IPS DF 6.9 (cell line): ENCODE results near the gene SPAG16.
"Not testable (repeated sequence)": the region's sequence is repeated elsewhere in the genome, so short reads cannot be mapped to it uniquely, and the experiment has no call there.

Experiments
- DNase-seq: peaks from one replicate; pipeline ENCODE4 v3.0.0-alpha.2; 2013; ENCODE audit warnings: low read depth, low spot score
- H3K27ac ChIP-seq: one replicate; pipeline ENCODE4 v1.5.1; 2013; ENCODE audit warnings: low read length, control low read depth
- H3K27me3 ChIP-seq: 2 replicates; pipeline ENCODE4 v1.6.1; 2013; ENCODE audit warnings: mild to moderate bottlenecking, low read length; ENCODE audit not compliant: control insufficient read depth, insufficient read depth
- H3K36me3 ChIP-seq: 2 replicates; pipeline ENCODE4 v1.6.1; 2013; ENCODE audit warnings: low read length; ENCODE audit not compliant: control insufficient read depth, insufficient read depth
- H3K4me1 ChIP-seq: 2 replicates; pipeline ENCODE4 v1.6.1; 2013; ENCODE audit warnings: low read length; ENCODE audit not compliant: control insufficient read depth, insufficient read depth
- H3K4me3 ChIP-seq: 2 replicates; pipeline ENCODE4 v1.5.1; 2013; ENCODE audit warnings: mild to moderate bottlenecking, low read length
- H3K9me3 ChIP-seq: 2 replicates; pipeline ENCODE4 v1.6.1; 2013; ENCODE audit warnings: low read length, inconsistent platforms; ENCODE audit not compliant: control insufficient read depth, insufficient read depth
- WGBS: extraction: QIAGEN DNeasy Blood & Tissue Kit; methylation state at CpG from one replicate; pipeline ENCODE4 v1.1.7; 2013; ENCODE audit warnings: mixed read lengths, missing lambda C conversion rate; ENCODE audit not compliant: insufficient read length, insufficient coverage; 5-methylcytosine and 5-hydroxymethylcytosine counted together

Gene SPAG16

GRCh38 chr2:213266421-213266820 lies 17.8 kb upstream of the SPAG16 start:
- Histone ChIP-seq H3K36me3 (no peaks in the 10 kb centered on the region), H3K4me3 (no peak overlapping the region), H3K27ac (no peak overlapping the region), H3K27me3 (no peaks in the 10 kb centered on the region), H3K4me1 (no peaks in the 10 kb centered on the region), H3K9me3 (no peaks in the 10 kb centered on the region)
- DNase-seq: no peak
- no CpG with 5 or more reads among the region's 2 CpGs for WGBS

DNA sequence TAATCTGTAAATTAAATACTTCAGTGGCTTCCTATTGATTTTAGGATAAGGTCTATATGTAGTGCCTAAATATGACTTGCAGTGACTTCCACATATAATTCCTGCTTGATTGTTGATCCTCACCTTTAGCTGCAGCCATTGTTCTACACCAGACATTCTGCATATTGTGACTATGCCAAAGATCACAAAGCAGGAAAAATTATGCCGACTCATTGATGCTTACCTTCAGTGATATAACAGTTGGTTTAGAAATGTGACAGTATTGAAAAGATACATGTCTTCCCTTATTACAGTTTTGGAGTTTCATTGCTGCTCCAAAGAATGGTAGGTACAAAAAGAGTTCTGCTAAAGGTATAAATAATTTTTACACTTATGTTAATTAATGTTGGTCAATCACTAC lies 12.3 kb upstream of the SPAG16 start:
- Histone ChIP-seq H3K27ac (no peak overlapping the region), H3K27me3 (no peaks in the 10 kb centered on the region), H3K4me3 (no peak overlapping the region), H3K4me1 (no peaks in the 10 kb centered on the region), H3K9me3 (no peaks in the 10 kb centered on the region), H3K36me3 (no peaks in the 10 kb centered on the region)
- WGBS: no CpG with 5 or more reads among the region's 1 CpG
- DNase-seq: no peak

- no peak overlapping the region for H3K27ac ChIP-seq
- no peak for DNase-seq
- H3K27me3 ChIP-seq: no peaks in the 10 kb centered on the region
- no peak overlapping the region for H3K4me3 ChIP-seq
- no CpG with 5 or more reads among the region's 1 CpG for WGBS
- no peaks in the 10 kb centered on the region for H3K4me1 ChIP-seq
- H3K36me3 ChIP-seq: no peaks in the 10 kb centered on the region
- H3K9me3 ChIP-seq: no peaks in the 10 kb centered on the region
Measured at GRCh38 chr2:213274143-213274542, 10.1 kb upstream of the SPAG16 start.

DNA sequence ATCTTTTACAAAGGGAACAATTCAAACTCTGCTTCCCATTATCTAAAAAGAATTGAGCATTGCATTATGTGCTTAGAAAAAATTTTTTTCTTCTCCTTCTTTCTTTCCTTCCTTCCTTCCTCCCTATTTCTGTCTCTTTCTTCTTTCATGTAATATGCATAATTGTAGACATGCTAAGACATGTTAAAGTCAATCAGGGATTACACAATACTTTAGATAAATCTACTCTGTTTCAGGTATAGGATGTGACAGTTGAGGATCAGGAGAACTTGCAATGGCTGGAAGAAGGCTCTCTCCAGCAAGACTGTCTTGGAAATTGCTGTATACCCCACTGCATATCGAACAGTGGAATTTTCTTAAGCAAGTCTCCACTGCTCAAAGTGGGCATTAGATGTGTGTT lies 9.0 kb upstream of the SPAG16 start:
- no peaks in the 10 kb centered on the region for H3K4me1 ChIP-seq
- DNase-seq: no peak
- no peaks in the 10 kb centered on the region for H3K36me3 ChIP-seq
- H3K9me3 ChIP-seq: no peaks in the 10 kb centered on the region
- H3K4me3 ChIP-seq: no peak overlapping the region
- H3K27ac ChIP-seq: no peak overlapping the region
- no CpG with 5 or more reads among the region's 1 CpG for WGBS
- no peaks in the 10 kb centered on the region for H3K27me3 ChIP-seq

GRCh38 chr2:213277134-213277533 lies 7.1 kb upstream of the SPAG16 start:
- WGBS: no CpG with 5 or more reads among the region's 2 CpGs
- not testable (repeated sequence) for H3K36me3 ChIP-seq, H3K9me3 ChIP-seq, H3K27me3 ChIP-seq, H3K4me3 ChIP-seq, DNase-seq, H3K27ac ChIP-seq, H3K4me1 ChIP-seq

GRCh38 chr2:213279116-213279620 lies 5.1 kb upstream of the SPAG16 start:
- no peaks in the 10 kb centered on the region for H3K27me3 ChIP-seq
- DNase-seq: no peak
- no CpG with 5 or more reads among the region's 1 CpG for WGBS
- no peaks in the 10 kb centered on the region for H3K4me1 ChIP-seq
- H3K4me3 ChIP-seq: no peak overlapping the region
- H3K36me3 ChIP-seq: no peaks in the 10 kb centered on the region
- H3K9me3 ChIP-seq: no peaks in the 10 kb centered on the region
- H3K27ac ChIP-seq: no peak overlapping the region

DNA sequence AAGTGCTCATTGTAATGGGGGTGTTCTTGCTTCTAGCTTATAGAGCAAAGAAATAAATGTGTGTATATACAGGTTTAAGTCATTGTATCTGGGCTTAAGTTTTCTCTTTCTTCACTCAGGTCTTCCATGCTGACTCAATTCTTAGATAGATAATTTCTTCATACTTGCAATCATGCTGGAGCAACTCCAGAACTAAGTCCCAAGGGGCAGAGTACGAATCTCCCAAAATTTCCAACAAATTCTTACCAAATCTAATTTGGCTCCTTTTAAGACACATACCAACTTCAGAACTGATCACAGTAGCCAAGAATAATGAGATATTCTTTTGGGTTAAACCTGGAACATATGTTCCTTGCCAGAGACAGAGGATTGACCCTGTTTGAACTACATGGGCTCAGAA lies 4.3 kb upstream of the SPAG16 start:
- H3K36me3 ChIP-seq: no peaks in the 10 kb centered on the region
- no peaks in the 10 kb centered on the region for H3K27me3 ChIP-seq
- H3K27ac ChIP-seq: no peak overlapping the region
- no peaks in the 10 kb centered on the region for H3K9me3 ChIP-seq
- no peak overlapping the region for H3K4me3 ChIP-seq
- WGBS: no CpG with 5 or more reads among the region's 1 CpG
- no peaks in the 10 kb centered on the region for H3K4me1 ChIP-seq
- DNase-seq: no peak

DNA sequence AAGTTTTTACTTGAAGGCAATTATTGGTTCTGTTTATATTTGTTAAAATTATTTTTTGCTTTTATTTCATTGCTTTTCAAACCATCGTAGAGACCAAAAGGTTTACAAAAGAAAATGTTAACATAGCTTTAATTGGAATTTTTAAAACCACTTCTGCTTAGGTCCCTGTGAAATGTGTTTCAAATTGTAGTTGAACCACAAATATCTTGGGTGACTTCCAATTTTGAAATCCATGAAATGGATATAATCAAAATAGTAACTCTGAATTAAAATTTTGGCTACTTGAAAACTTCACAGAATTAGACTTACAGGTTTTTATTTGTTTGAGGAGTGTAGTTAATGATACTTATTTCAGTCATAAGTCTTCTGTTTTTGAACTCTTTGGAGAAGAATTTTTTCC lies 3.1 kb upstream of the SPAG16 start:
- no CpG with 5 or more reads among the region's 1 CpG for WGBS
- Histone ChIP-seq H3K27me3 (no peaks in the 10 kb centered on the region), H3K9me3 (no peaks in the 10 kb centered on the region), H3K36me3 (no peaks in the 10 kb centered on the region), H3K27ac (no peak overlapping the region), H3K4me3 (no peak overlapping the region), H3K4me1 (no peaks in the 10 kb centered on the region)
- DNase-seq: no peak

DNA sequence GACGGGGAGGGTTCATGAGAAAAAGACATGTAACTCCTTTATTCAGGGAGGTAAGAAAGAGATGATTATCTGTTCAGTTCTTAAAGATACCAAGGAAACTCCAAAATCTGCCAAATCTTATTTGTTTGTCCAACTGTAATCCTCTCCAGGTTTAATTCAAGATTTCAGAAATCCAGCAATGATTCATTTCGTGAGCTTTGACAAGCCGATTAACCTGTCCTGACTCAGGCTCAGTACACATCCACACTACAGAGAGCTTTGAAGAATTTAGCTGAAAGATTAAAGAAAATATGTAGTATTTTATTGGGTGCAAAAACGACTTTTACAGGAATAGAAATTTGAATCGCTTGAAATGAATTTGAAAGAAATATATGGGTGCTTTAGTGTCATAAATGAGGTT lies 1.1 kb downstream of the SPAG16 start:
- Histone ChIP-seq H3K27ac (no peak overlapping the region), H3K9me3 (no peaks in the 10 kb centered on the region), H3K4me3 (no peak overlapping the region), H3K4me1 (no peaks in the 10 kb centered on the region), H3K36me3 (no peaks in the 10 kb centered on the region), H3K27me3 (no peaks in the 10 kb centered on the region)
- DNase-seq: no peak
- WGBS: 100% methylated on average over 2 of the region's 5 CpGs

DNA sequence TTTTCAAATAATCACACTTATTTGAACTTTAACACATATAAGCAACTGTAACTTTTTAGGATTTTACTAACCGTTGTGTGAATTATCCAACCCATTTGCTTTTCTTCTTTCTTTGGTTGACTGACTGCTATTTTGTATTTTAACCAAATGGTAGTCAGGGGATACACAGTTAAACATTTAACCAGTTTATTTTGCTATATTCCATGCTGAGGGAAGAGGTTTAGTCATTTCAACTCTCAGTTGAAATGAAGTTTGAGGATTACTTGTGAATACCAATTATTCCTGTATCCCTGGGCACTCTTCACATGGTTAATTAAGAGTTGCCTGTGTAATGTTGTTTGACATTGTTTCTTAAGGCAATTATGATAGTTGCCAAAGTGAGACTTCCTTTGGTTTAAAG lies 1.9 kb downstream of the SPAG16 start:
- Histone ChIP-seq H3K4me3 (no peak overlapping the region), H3K27me3 (no peaks in the 10 kb centered on the region), H3K9me3 (no peaks in the 10 kb centered on the region), H3K36me3 (no peaks in the 10 kb centered on the region), H3K4me1 (no peaks in the 10 kb centered on the region), H3K27ac (no peak overlapping the region)
- DNase-seq: no peak
- WGBS: no CpG with 5 or more reads among the region's 1 CpG

DNA sequence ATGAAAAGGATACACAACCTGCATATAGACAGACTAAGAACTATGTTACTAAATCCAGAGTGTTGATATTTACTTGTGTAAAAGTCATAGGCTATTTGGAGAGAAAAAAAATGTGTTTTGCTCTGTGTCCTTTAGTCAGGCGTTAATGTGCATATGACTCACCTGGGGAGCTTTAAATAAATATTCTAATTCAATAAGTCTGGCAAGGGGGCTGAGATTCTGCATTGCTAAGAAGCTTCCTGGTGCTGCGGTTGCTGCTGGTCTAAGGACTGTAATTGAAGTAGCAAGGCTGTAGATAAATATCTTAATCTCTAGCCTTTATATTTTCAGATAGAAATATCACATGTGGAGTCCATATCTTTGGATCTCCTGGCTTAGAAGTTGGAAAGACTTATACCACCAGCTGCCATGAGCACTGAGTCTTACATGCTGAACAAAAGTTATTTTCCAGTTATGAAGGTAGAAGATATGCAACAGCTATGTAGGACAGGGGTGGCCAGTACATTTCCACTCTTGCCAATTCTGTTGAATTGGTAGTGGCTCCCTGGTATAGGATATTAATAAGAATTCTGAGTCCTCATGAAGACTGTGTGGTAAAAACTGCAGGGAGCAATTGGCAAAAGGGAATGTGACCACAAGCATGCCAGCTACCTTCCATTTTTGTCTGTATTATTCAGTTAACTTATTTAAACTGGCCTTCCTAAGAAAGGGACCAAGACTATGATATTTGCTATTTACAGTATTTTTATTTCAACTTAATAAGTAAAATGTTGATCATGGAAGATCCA lies 4.8 kb downstream of the SPAG16 start:
- WGBS: no CpG with 5 or more reads among the region's 2 CpGs

More for the DNA sequence above, 4.8 kb downstream of the SPAG16 start:
- no peaks in the 10 kb centered on the region for H3K27me3 ChIP-seq
- H3K27ac ChIP-seq: no peak overlapping the region
- no peak for DNase-seq
- H3K36me3 ChIP-seq: no peaks in the 10 kb centered on the region
- no peaks in the 10 kb centered on the region for H3K4me1 ChIP-seq
- no peak overlapping the region for H3K4me3 ChIP-seq
- H3K9me3 ChIP-seq: no peaks in the 10 kb centered on the region
